CD4-positive, CD25-positive, alpha-beta regulatory T cell (primary cell): Measurements from ENCODE around the gene GORASP2. TPM values are rescaled to one million over a fixed set of nuclear protein-coding genes. Genes with fewer than 3 reads are reported as not detected.

Experiments used
- ATAC-seq, 2 donors: fragments of 150-1000 bp; cut with Tn5 transposase; one replicate each; pipeline ENCODE4 v1.10.0; 2021; ENCODE audit warnings: low read depth in 2 of 2, moderate number of reproducible peaks in 2 of 2, moderate library complexity in 1 of 2
- DNase-seq, 3 donors: peaks; one replicate each; pipeline versions ENCODE4 v3.0.0 to v3.0.0-alpha.2; 2012 to 2022; ENCODE audit warnings: mixed read lengths in 1 of 3
- H3K27ac ChIP-seq: one replicate; pipeline ENCODE4 v1.7.0; 2013; ENCODE audit warnings: mild to moderate bottlenecking, low read length; ENCODE audit not compliant: insufficient read depth, poor library complexity, severe bottlenecking
- H3K27me3 ChIP-seq: one replicate; pipeline ENCODE4 v1.7.0; 2013; ENCODE audit warnings: low read length; ENCODE audit not compliant: control insufficient read depth, insufficient read depth
- H3K36me3 ChIP-seq: one replicate; pipeline ENCODE4 v1.7.0; 2013; ENCODE audit warnings: mild to moderate bottlenecking, low read length, moderate library complexity; ENCODE audit not compliant: control insufficient read depth, insufficient read depth
- H3K4me1 ChIP-seq: 2 replicates; pipeline ENCODE4 v1.7.0; 2013; ENCODE audit warnings: mild to moderate bottlenecking, low read length; ENCODE audit not compliant: insufficient read depth, control insufficient read depth, poor library complexity, severe bottlenecking
- H3K4me3 ChIP-seq: one replicate; pipeline ENCODE4 v1.7.0; 2013; ENCODE audit warnings: low read depth, mild to moderate bottlenecking, low read length, moderate library complexity
- H3K9me3 ChIP-seq, 2 experiments: 1 replicate in 1 of 2; 2 replicates in 1 of 2; pipeline ENCODE4 v1.7.0; 2013; ENCODE audit warnings: low read length in 2 of 2, mild to moderate bottlenecking in 1 of 2, moderate library complexity in 1 of 2; ENCODE audit not compliant: control insufficient read depth in 2 of 2
- H3K27ac Mint-ChIP-seq, 3 donors: one replicate each; pipeline ENCODE4 v1.8.0; 2020 to 2022; ENCODE audit warnings: mild to moderate bottlenecking in 3 of 3, mixed read lengths in 3 of 3, moderate library complexity in 2 of 3
- H3K27me3 Mint-ChIP-seq: one replicate; pipeline ENCODE4 v1.8.0; 2022; ENCODE audit warnings: mild to moderate bottlenecking, mixed read lengths
- H3K36me3 Mint-ChIP-seq: one replicate; pipeline ENCODE4 v1.8.0; 2020; ENCODE audit warnings: mixed read lengths
- H3K4me1 Mint-ChIP-seq, 4 donors: one replicate each; pipeline ENCODE4 v1.8.0; 2020 to 2022; ENCODE audit warnings: mixed read lengths in 4 of 4, mild to moderate bottlenecking in 1 of 4
- H3K4me3 Mint-ChIP-seq, 4 donors: one replicate each; pipeline ENCODE4 v1.8.0; 2020 to 2022; ENCODE audit warnings: mild to moderate bottlenecking in 4 of 4, mixed read lengths in 4 of 4, moderate library complexity in 3 of 4
- H3K9me3 Mint-ChIP-seq, 7 donors: one replicate each; pipeline ENCODE4 v1.8.0; 2020 to 2022; ENCODE audit warnings: mixed read lengths in 7 of 7, mild to moderate bottlenecking in 3 of 7, moderate library complexity in 2 of 7
- polyA plus RNA-seq, 4 donors: library from polyadenylated mRNA; unstranded; fragments of 300-500 nt; fragmentation: Illumina TruSeq; gene quantifications; one replicate each; pipeline ENCODE4 v1.2.3, GENCODE V29; 2021
- total RNA-seq: library from RNA; stranded (reverse); gene quantifications from one replicate; pipeline ENCODE4 v1.2.3, GENCODE V29; 2022

The GORASP2 gene
- total and polyA plus RNA-seq, 5 donors from 2014 or later = 77.5 to 98.9 (median 92.1) TPM

DNA sequence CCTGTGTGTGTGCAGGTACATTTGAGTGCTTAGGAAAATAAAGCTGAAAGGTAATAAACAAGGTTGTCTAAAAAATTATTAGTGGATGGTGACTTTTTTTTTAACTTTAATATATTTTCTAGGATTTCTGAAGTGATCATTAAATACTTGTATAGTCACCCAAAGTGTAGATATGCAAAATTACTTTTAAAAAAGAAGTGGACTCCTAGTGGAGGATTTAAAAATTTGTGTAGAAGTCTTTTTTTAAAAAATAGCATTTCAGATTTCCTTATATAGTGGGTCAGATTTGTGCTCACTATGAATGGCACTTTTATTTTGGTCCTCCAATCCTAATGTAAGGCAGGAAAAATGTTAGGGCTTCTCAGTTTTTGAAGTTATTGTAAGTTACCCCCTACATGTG is 3.9 kb downstream of the GORASP2 start:
- H3K9me3 Mint-ChIP-seq = no peaks in the 10 kb centered on the region
- peaks cover 30 to 76% (median 49%) of the 10 kb centered on the region in 4 donors for H3K4me1 Mint-ChIP-seq
- no peaks in the 10 kb centered on the region for H3K27me3 Mint-ChIP-seq
- peak overlapping the region in 1 of 4 donors; percentile 85 for H3K4me3 Mint-ChIP-seq
- Histone ChIP-seq H3K27me3 (no peaks in the 10 kb centered on the region), H3K9me3 (no peaks in the 10 kb centered on the region), H3K27ac (no peak overlapping the region), H3K36me3 (peaks cover 14% of the 10 kb centered on the region), H3K4me1 (peaks cover 31% of the 10 kb centered on the region), H3K4me3 (no peak overlapping the region)
- H3K36me3 Mint-ChIP-seq = peaks cover 11% of the 10 kb centered on the region
- ATAC-seq (no peak), DNase-seq (no peak)
- H3K27ac Mint-ChIP-seq = peak overlapping the region in 1 of 3 donors; percentile 80

DNA sequence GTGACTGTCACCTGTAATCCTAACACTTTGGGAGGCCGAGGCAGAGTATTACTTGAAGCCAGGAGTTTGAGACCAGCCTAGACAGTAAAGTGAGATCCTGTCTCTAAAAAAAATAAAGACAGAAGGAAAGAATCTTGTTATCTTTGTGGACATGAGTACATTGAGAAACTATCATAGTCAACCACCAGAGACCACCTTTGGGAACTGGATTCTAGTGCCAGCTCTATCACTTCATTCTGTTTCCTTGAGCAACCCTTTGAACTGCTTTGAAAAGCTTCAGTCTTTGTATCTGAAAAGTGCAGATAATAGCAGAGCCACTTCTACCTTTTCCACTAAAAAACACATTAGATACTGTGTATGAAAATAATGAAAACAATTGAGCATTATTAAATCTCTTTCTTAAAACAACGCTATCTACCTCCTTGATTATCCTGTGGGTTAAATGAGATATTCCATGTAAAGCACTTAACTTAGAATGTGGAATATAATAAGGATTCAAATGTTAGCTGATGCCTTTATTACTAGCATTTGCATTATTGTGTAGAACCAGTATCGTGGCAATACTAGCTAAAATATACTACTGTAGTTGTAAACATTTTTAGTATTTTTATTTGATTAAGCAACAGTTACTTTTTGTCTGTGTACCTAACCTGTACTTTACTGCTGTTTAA is 8.8 kb downstream of the GORASP2 start:
- Histone ChIP-seq H3K27ac (no peak overlapping the region), H3K36me3 (peaks cover 14% of the 10 kb centered on the region), H3K9me3 (no peaks in the 10 kb centered on the region), H3K4me1 (peaks cover 23% of the 10 kb centered on the region), H3K4me3 (no peak overlapping the region), H3K27me3 (no peaks in the 10 kb centered on the region)
- DNase-seq (no peak), ATAC-seq (no peak)
- Mint-ChIP-seq H3K36me3 (peaks cover 11% of the 10 kb centered on the region), H3K4me1 (peaks cover 47 to 87% (median 65%) of the 10 kb centered on the region in 4 donors), H3K27ac (peak overlapping the region in 1 of 3 donors; percentile 75), H3K9me3 (no peaks in the 10 kb centered on the region), H3K27me3 (no peaks in the 10 kb centered on the region), H3K4me3 (no peak overlapping the region)

DNA sequence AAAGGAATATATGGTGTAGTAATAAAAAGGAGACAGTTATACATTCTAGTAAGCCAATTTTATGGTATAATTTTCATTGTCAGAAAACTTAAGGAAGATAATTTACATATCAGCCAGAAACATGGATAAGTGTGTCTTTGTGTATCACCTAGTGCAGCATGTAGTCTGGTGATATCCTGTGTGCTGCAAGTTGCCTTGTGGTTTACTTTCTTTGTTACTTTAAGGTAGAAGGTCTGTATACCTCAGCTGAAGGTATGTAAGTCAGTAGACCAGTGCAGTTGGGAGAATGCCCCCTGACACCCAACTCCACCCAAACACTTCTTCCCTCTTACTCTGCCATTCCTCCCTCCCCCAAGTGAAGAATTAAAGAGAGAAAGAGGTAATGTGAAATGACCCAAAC is 11.0 kb downstream of the GORASP2 start:
- Histone ChIP-seq H3K9me3 (no peaks in the 10 kb centered on the region), H3K36me3 (peaks cover 14% of the 10 kb centered on the region), H3K4me1 (peaks cover 19% of the 10 kb centered on the region), H3K27me3 (no peaks in the 10 kb centered on the region), H3K27ac (no peak overlapping the region), H3K4me3 (peak overlapping the region; percentile 6)
- DNase-seq = peak in 1 of 3 donors; percentile 2
- Mint-ChIP-seq H3K4me1 (peaks cover 46 to 87% (median 66%) of the 10 kb centered on the region in 4 donors), H3K27me3 (no peaks in the 10 kb centered on the region), H3K36me3 (peaks cover 5% of the 10 kb centered on the region), H3K27ac (peak overlapping the region in 1 of 3 donors; percentile 2), H3K9me3 (no peaks in the 10 kb centered on the region), H3K4me3 (no peak overlapping the region)
- peak in 1 of 2 donors; percentile 42 for ATAC-seq

DNA sequence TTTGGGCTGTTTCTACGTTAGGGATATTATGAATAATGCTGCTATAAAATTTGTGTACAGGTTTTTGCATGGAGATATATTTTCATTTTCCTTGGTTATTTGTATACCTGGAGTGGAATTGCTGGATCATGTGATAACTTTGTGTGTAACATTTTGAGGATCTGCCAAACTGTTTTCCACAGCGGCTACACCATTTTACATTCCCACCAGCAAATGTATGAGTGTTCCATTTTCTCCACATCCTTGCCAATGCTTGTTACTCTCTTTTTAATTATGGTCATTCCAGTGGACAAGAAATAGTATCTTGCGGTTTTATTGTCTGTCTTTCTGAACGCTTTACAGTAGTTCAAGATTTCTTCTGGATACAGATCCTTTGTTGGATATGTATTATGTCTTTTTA is 13.6 kb downstream of the GORASP2 start:
- Mint-ChIP-seq H3K36me3 (no peaks in the 10 kb centered on the region), H3K4me3 (no peak overlapping the region), H3K27ac (no peak overlapping the region), H3K4me1 (peaks cover 54 to 85% (median 68%) of the 10 kb centered on the region in 4 donors), H3K27me3 (no peaks in the 10 kb centered on the region), H3K9me3 (no peaks in the 10 kb centered on the region)
- DNase-seq = no peak
- H3K4me1 ChIP-seq = peaks cover 24% of the 10 kb centered on the region
- H3K4me3 ChIP-seq = no peak overlapping the region
- ATAC-seq = no peak
- peaks cover 2% of the 10 kb centered on the region for H3K36me3 ChIP-seq
- H3K9me3 ChIP-seq = no peaks in the 10 kb centered on the region
- H3K27ac ChIP-seq = no peak overlapping the region
- H3K27me3 ChIP-seq = no peaks in the 10 kb centered on the region

DNA sequence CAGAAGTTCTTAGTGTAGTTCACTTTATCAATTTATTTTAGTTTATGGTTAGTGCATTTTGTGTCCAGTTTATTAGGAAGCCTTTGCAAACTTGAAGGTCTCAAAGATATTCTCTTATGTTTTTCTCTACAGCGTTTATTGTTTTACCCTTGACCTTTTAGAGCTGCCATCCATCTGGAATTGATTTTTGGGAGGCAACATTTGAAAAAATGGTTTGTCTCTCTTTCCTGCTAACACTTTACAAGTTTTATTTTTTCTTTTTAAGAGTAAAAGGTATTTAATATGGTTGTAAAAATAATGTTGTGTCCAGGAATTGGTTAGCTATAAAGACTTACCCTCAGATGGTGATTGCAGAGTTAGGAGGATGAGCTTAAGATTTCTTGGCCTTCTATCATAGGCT is 14.0 kb downstream of the GORASP2 start:
- no peak overlapping the region for H3K4me3 Mint-ChIP-seq
- ATAC-seq (no peak), DNase-seq (no peak)
- Histone ChIP-seq H3K9me3 (no peaks in the 10 kb centered on the region), H3K4me1 (peaks cover 26% of the 10 kb centered on the region), H3K27ac (no peak overlapping the region), H3K4me3 (no peak overlapping the region), H3K36me3 (peaks cover 3% of the 10 kb centered on the region), H3K27me3 (no peaks in the 10 kb centered on the region)
- no peaks in the 10 kb centered on the region for H3K27me3 Mint-ChIP-seq
- peaks cover 52 to 82% (median 66%) of the 10 kb centered on the region in 4 donors for H3K4me1 Mint-ChIP-seq
- H3K36me3 Mint-ChIP-seq = no peaks in the 10 kb centered on the region
- H3K27ac Mint-ChIP-seq = no peak overlapping the region
- H3K9me3 Mint-ChIP-seq = no peaks in the 10 kb centered on the region

DNA sequence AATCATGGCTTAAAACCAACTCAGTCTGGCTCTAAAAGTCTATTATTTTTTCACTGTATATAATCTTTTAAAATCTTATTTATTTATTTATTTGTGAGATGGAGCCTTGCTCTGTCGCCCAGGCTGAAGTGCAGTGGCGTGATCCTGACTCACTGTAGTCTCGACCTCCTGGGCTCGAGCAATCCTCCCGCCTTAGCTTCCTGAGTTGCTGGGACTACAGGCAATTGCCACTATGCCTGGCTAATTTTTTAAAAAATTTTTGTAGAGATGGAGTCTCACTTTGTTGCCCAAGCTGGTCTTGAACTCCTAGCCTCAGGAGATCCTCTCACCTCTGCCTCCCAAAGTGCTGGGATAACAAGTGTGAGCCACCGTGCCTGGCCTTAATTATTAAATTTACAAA is 14.5 kb downstream of the GORASP2 start:
- no peaks in the 10 kb centered on the region for H3K27me3 ChIP-seq
- H3K27ac Mint-ChIP-seq = peak overlapping the region in 1 of 3 donors; percentile 7
- H3K9me3 ChIP-seq = no peaks in the 10 kb centered on the region
- no peak for DNase-seq
- no peak overlapping the region for H3K27ac ChIP-seq
- no peaks in the 10 kb centered on the region for H3K36me3 Mint-ChIP-seq
- no peak overlapping the region for H3K4me3 Mint-ChIP-seq
- no peak for ATAC-seq
- peaks cover 50 to 79% (median 62%) of the 10 kb centered on the region in 4 donors for H3K4me1 Mint-ChIP-seq
- H3K9me3 Mint-ChIP-seq = no peaks in the 10 kb centered on the region
- H3K4me3 ChIP-seq = no peak overlapping the region
- no peaks in the 10 kb centered on the region for H3K27me3 Mint-ChIP-seq
- peaks cover 26% of the 10 kb centered on the region for H3K4me1 ChIP-seq
- H3K36me3 ChIP-seq = peaks cover 5% of the 10 kb centered on the region

DNA sequence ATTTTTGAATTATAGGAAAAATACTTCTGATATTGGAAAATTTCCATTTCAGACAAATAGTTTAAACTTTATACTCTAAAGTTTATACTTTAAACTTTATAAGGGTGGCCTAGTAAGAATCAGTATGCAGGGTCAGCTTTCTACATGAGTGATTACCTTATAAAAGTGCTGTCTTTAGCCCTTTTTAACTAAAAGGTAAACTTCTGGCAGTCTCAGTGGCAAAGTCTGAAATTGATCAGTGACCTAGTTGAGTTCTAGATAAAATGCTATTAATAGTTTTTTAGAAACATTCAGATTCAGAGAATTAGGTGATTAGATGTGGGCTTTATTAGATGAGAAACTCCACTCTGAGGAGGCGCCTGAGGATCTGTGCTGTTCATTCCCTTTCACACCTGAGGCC is 15.5 kb downstream of the GORASP2 start:
- ATAC-seq (no peak), DNase-seq (no peak)
- no peaks in the 10 kb centered on the region for H3K9me3 ChIP-seq
- H3K27ac ChIP-seq = no peak overlapping the region
- Mint-ChIP-seq H3K27ac (peak overlapping the region in 1 of 3 donors; percentile 7), H3K9me3 (no peaks in the 10 kb centered on the region), H3K27me3 (no peaks in the 10 kb centered on the region), H3K4me1 (peaks cover 42 to 70% (median 53%) of the 10 kb centered on the region in 4 donors), H3K4me3 (no peak overlapping the region), H3K36me3 (peaks cover 2% of the 10 kb centered on the region)
- H3K27me3 ChIP-seq = no peaks in the 10 kb centered on the region
- H3K36me3 ChIP-seq = peaks cover 9% of the 10 kb centered on the region
- H3K4me1 ChIP-seq = peaks cover 25% of the 10 kb centered on the region
- H3K4me3 ChIP-seq = no peak overlapping the region

DNA sequence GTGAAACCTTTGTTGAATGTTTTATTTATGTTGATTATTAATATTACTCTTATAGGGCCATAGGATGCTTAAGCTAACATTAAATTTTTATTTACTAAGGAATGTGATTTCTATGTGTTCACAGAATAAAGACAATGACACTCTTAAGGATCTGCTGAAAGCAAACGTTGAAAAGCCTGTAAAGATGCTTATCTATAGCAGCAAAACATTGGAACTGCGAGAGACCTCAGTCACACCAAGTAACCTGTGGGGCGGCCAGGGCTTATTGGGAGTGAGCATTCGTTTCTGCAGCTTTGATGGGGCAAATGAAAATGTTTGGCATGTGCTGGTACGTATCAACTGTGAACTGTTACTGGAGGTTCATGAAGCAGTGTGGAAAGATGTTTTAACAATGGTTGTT is 20.4 kb downstream of the GORASP2 start:
- H3K4me1 Mint-ChIP-seq = peaks cover 16 to 25% (median 16%) of the 10 kb centered on the region in 4 donors
- Histone ChIP-seq H3K4me3 (no peak overlapping the region), H3K9me3 (no peaks in the 10 kb centered on the region), H3K36me3 (peaks cover 55% of the 10 kb centered on the region), H3K4me1 (peaks cover 7% of the 10 kb centered on the region), H3K27ac (no peak overlapping the region), H3K27me3 (no peaks in the 10 kb centered on the region)
- DNase-seq = no peak
- ATAC-seq = no peak
- no peaks in the 10 kb centered on the region for H3K9me3 Mint-ChIP-seq
- H3K27me3 Mint-ChIP-seq = no peaks in the 10 kb centered on the region
- peak overlapping the region in 1 of 3 donors; percentile 45 for H3K27ac Mint-ChIP-seq
- no peak overlapping the region for H3K4me3 Mint-ChIP-seq
- H3K36me3 Mint-ChIP-seq = peaks cover 37% of the 10 kb centered on the region
